K562 treated with DMSO at 1 percent for 12 hours (cell line): Measurements from ENCODE around the gene CCL16. TPM values are rescaled to one million over a fixed set of nuclear protein-coding genes. Genes with fewer than 3 reads are reported as not detected.

Source experiments
- total RNA-seq: library from RNA; unstranded; fragments of 300-600 nt; gene quantifications from 2 replicates; pipeline ENCODE4 v1.2.3, GENCODE V29; 2022; ENCODE audit not compliant: insufficient read depth

The CCL16 gene, protein sequence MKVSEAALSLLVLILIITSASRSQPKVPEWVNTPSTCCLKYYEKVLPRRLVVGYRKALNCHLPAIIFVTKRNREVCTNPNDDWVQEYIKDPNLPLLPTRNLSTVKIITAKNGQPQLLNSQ
- not detected in 2 replicates for total RNA-seq

DNA sequence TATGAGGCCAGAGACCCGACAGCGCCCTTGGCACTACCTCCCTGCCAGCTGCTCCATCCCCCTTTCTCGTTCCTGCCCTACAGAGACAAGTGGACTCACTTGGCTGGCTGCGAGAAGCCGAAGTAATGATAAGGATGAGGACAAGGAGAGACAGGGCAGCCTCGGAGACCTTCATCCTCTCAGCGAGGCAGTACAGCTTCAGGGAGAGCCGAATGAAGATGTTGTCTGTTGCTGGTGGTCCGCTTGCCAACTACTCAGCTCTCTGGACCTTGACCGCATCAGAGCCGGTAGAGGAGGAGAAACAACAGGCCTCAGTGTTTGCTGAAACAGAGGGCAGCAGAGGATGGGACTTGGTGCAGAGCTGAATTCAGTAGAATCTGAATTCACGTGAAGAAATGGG is at the start of gene CCL16:
Gene CCL16, minus strand, starts transcription at position 252 of the 400 bp plus-strand sequence. Its CDS starts 77 bp downstream, at position 175.

DNA sequence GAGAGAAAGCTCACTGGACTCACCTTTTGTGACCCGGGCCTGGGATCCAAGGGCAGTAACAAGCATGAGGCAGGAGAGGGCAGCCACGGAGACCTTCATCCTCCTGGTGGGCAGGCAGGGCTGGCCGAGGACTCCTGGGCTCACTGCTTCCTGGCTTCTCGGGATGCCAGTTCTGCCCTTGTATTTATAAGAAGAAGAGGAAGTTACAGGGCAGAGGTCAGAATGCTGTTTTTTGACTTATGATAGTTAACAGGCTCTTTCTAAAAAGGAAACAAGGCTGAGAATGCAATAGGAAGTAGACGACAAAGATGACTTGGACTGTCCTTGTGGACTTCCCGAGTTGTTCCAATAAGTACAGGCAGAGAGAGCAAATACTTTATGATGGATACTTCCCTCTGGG is 36.5 kb upstream of the CCL16 start, which contains the start of gene CCL23:
Gene CCL23, minus strand, starts transcription at position 174 of the 400 bp plus-strand sequence. Its CDS starts 75 bp downstream, at position 99.

DNA sequence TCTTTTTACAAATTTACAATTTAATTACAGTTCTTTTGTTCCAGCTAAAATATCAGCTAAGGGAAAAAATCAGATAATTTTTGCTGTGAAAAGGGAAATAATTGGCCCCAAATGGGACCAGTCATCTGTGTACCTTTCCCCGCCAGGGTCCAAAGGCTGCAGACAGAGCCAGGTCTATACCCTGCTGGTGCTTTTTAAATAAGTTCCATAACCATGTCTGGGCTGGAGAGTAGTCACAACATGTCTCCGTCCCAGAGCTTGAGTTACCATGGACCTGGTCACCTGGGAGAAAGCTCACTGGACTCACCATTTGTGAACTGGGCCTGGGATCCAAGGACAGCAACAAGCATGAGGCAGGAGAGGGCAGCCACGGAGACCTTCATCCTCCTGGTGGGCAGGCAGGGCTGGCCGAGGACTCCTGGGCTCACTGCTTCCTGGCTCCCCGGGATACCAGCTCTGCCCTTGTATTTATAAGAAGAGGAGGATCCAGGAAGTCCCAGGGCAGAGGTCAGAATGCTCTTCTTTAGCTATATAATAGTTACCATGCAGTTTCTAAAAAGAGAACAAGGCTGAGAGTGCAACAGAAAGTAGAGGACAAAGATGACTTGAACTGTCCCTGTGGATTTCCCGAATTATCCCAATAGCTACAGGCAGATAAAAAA is 19.9 kb upstream of the CCL16 start, which contains the start of gene CCL15:
Gene CCL15, minus strand, starts transcription at position 444 of the 662 bp plus-strand sequence. Its CDS starts 61 bp downstream, at position 383.

DNA sequence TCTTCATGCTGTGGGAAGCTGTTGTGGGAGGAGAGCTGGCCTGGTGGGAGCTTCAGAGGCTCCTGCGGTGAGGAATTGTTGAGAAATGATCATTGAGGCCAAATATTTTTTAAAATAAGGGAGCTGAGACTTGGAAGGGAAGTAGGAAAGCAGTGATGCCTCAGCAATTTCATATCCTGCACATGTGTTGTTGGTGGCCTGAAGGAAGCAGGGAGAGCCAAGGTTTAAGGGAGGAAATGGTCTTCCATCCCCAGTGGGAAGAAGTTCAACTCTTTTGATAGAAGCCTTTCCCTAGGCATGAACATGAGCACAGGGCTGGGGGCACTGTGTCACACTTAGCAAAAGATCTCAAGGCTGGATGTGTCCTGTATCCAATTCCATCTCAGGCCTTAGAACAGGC is 5.3 kb upstream of the CCL16 start, which contains the start of gene CCL14:
Gene CCL14, minus strand, starts transcription at position 87 of the 400 bp plus-strand sequence. Its CDS starts 80 bp downstream, at position 7.

DNA sequence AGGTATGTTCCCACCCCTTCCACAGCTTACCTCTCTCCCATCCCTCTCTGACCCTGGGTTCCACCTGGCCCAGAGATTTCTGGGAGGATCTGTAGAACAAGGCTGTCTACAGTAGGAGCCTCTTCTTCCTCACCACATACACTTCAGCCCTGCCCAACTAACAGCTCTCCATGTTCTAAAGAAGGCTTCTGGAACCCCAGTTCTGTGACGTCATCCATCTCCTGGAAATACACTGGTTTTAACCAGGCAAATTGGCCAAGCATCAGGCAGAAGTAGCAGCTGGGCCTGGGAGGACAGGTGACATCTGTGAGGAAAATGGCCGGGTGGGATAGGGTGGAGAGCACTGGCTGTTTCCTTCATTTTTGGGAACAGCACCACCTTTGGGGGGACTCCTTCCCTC is 37.8 kb downstream of the CCL16 start, which contains the start of gene LYZL6:
Gene LYZL6, minus strand, starts transcription at position 177 of the 400 bp plus-strand sequence. CDS start 4,357 bp downstream, outside the sequence.

DNA sequence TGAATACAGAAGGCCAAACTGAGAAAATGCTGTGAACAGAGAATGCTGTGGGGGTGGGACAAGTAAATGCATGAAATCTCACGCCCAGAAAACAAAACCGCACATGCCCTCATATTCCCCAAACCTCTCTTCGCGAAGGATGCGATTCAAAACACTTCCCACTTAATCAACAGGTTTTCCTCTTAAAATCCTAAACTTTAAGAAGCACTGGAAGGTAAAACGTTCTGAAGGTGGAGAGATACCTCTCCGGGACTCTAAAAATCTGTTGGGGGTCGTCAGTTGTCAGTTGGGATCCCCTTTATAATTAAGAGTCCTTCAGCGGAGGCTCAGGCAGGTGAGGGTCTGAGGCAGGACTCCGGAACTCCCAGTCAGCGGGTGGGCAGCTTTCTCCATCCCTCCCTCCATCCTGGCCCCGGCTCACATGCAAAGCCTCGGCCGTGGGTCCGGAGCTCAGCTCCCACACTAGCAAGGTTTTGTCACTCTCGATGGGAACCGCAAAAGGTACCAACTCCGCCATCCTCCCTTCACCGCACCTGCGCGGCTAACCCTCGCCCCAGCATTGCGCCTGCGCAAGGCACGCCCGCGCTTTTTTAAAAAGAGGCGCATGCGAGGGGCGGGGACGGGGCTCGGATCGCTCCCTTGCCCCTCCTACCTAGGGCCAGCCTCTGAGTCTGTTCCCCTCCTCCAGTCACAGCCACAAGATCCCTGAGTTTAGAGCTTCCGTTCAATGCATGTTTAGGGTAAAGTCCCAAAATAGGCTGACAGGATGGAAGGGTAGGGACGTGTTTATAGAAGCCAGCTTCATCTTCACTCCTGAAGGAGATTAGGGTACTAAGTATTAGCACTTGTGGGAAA is 50.9 kb downstream of the CCL16 start, which contains the start of gene RDM1:
Gene RDM1, minus strand, starts transcription at position 563 of the 855 bp plus-strand sequence. Its CDS starts 46 bp downstream, at position 517.

Other genes starting within 250 kb of the CCL16 start
- not detected in 2 replicates for gene RASL10B, start 249.9 kb downstream of the CCL16 start, total RNA-seq
- gene GAS2L2, start 228.3 kb downstream of the CCL16 start, total RNA-seq, result not detected in 2 replicates
- not detected in 2 replicates for gene C17orf50, start 220.6 kb downstream of the CCL16 start, total RNA-seq
- not detected in 2 replicates for gene MMP28, start 185.9 kb downstream of the CCL16 start, total RNA-seq
- gene TAF15, start 172.0 kb downstream of the CCL16 start, total RNA-seq, result 64.6 and 167 TPM in 2 replicates
- gene HEATR9, start 112.6 kb downstream of the CCL16 start, total RNA-seq, result not detected in 2 replicates
- gene CCL5, start 101.1 kb downstream of the CCL16 start, total RNA-seq, result not detected in 2 replicates
- gene RDM1, start 50.7 kb downstream of the CCL16 start, total RNA-seq, result 8.6 and 22.3 TPM in 2 replicates
- gene LYZL6, start 37.8 kb downstream of the CCL16 start, total RNA-seq, result not detected in 2 replicates
- gene CCL14, start 5.2 kb upstream of the CCL16 start, total RNA-seq, result not detected in 2 replicates
- gene CCL15, start 20.1 kb upstream of the CCL16 start, total RNA-seq, result not detected in 2 replicates
- gene CCL23, start 36.5 kb upstream of the CCL16 start, total RNA-seq, result not detected in 2 replicates
- gene CCL18, start 82.8 kb upstream of the CCL16 start, total RNA-seq, result not detected in 2 replicates
- not detected in 2 replicates for gene CCL3, start 108.6 kb upstream of the CCL16 start, total RNA-seq
- gene CCL4, start 122.3 kb upstream of the CCL16 start, total RNA-seq, result not detected in 2 replicates
- not detected in 2 replicates for gene TBC1D3B, start 195.1 kb upstream of the CCL16 start, total RNA-seq
- gene CCL3L1, start 215.3 kb upstream of the CCL16 start, total RNA-seq, result not detected in 2 replicates
- gene CCL4L2, start 229.6 kb upstream of the CCL16 start, total RNA-seq, result not detected in 2 replicates